Activated naive CD4-positive, alpha-beta T cell treated with anti-CD3 and anti-CD28 coated beads for 36 hours (primary cell): Measurements from ENCODE around the gene MARCKSL1. TPM values are rescaled to one million over a fixed set of nuclear protein-coding genes. Genes with fewer than 3 reads are reported as not detected.
A peak's percentile ranks its signal among the peaks of the same experiment; 100 is the strongest.

Source experiments
- CTCF ChIA-PET: fragments of 350-600 bp; sonication (Branson Sonifier 250); formaldehyde crosslinking; loops from one replicate; lab custom pipeline; 2021; ENCODE audit warnings: antibody characterized with exemption; lab: Charles Lee
- DNase-seq: peaks from one replicate; pipeline ENCODE4 v3.0.0-alpha.2; 2020
- H3K27ac Mint-ChIP-seq: one replicate; pipeline ENCODE4 v1.8.0; 2021; ENCODE audit warnings: mild to moderate bottlenecking, mixed read lengths
- H3K27me3 Mint-ChIP-seq: one replicate; pipeline ENCODE4 v1.8.0; 2021; ENCODE audit warnings: low read depth, mixed read lengths
- H3K36me3 Mint-ChIP-seq: one replicate; pipeline ENCODE4 v1.8.0; 2021; ENCODE audit warnings: low read depth, mixed read lengths
- H3K4me1 Mint-ChIP-seq: one replicate; pipeline ENCODE4 v1.8.0; 2021; ENCODE audit warnings: low read depth, mixed read lengths
- H3K4me3 Mint-ChIP-seq: one replicate; pipeline ENCODE4 v1.8.0; 2021; ENCODE audit warnings: mild to moderate bottlenecking, moderate library complexity, mixed read lengths
- H3K9me3 Mint-ChIP-seq: one replicate; pipeline ENCODE4 v1.8.0; 2021; ENCODE audit warnings: mixed read lengths
- intact Hi-C: fragments of 100-400 bp; cut with micrococcal nuclease; formaldehyde crosslinking; loops from one replicate; pipeline ENCODE4 v1.15.1; 2023
- total RNA-seq, 2 experiments: library from RNA; stranded (reverse); gene quantifications; one replicate each; pipeline ENCODE4 v1.2.3, GENCODE V29; 2021

The MARCKSL1 gene
- total RNA-seq, 2 experiments from 2014 or later = 14.4 to 15.9 TPM

DNA sequence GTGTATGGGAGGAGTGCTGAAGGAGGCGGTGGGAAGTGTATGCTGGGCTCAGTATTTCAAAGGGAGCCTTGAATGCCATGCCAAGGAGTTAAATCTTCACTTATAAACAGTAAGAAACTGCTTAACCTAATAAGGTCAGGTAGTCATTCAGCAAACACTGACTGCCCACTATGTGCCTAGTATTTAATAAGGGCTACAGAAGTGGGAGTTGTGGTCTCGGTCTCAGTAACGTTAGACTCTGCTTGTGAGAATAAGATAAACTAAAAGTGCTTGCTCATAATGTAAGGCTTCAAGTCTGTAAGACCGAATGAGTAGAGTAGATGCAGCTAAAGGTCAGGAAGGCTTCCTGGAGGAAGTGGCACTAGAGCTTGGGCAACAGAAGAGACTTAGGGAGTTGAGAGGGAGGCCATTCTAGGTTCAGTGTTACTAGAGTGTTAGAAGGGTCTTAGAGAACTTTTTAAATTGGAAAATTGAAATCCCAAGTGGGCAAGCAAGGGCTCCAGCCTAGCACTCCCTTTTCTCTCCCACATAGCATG is 6.0 kb downstream of the MARCKSL1 start:
- CTCF ChIA-PET = interaction anchor here (1.0 kb wide), 1 partner anchor 13 kb away, joined by 3 read pairs; no protein-coding TSS in a partner anchor
- Mint-ChIP-seq H3K4me3 (no peak overlapping the region), H3K4me1 (peaks cover 22% of the 10 kb centered on the region), H3K36me3 (peaks cover 28% of the 10 kb centered on the region), H3K9me3 (no peaks in the 10 kb centered on the region), H3K27me3 (no peaks in the 10 kb centered on the region), H3K27ac (no peak overlapping the region)
- intact Hi-C loops = no loop called here
- DNase-seq = no peak

DNA sequence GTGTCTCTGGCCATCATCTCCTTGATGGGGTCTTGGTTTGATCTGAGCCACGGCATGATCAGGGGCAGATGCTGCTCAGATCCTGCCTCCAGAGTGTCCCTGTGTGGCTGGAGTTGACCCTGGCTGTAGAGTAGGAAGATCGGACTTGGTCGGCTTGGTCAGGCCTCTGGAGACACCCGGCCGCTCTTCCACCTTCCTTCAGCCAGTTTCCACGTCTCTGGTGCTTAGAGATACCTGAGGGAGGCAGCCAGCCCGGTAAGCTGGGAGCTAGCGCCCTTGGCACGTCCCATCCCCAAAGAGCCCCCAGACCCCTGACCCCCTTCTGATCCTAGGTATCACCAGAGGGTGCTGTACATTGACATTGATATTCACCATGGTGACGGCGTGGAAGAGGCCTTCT is 8.8 kb downstream of the MARCKSL1 start:
- Mint-ChIP-seq H3K27ac (no peak overlapping the region), H3K27me3 (no peaks in the 10 kb centered on the region), H3K9me3 (no peaks in the 10 kb centered on the region), H3K4me3 (no peak overlapping the region), H3K4me1 (peaks cover 22% of the 10 kb centered on the region), H3K36me3 (peaks cover 37% of the 10 kb centered on the region)
- no peak for DNase-seq
- intact Hi-C loops = no loop called here
- CTCF ChIA-PET = no interaction called here

DNA sequence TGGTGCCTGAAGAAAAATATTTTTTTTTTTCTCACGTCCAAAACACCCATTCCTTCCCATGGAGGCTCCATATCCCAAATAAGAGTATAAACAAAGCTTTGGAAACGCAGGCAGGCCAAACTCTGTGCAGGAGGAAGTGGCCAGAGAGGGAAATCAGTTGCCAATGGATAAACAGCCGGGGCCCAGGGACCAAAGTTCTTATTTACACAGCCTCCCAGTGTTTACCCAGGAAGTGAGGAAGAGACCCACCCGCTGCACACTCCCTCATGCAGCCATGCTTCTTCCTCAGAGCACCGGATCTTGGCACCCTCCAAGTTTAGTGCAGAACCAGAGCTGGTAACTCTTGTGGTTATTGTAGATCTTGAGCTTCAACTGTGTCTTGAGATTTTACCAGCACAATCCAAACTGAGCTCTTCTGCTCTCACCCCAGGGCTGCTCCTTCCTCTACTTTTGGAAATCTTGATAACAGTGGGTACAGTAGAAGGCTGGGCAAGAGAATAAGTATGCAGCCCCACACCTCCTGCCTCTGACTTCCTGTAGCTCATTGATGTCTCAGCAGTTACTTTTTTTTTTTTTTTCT is 14.2 kb downstream of the MARCKSL1 start:
- CTCF ChIA-PET = interaction anchor here (0.6 to 3.0 kb wide), 10 partner anchors 11 to 717 kb away, joined by 3 to 20 read pairs (median 4); no protein-coding TSS in a partner anchor
- Mint-ChIP-seq H3K4me3 (no peak overlapping the region), H3K4me1 (peaks cover 41% of the 10 kb centered on the region), H3K9me3 (no peaks in the 10 kb centered on the region), H3K27ac (peak overlapping the region; percentile 91), H3K27me3 (no peaks in the 10 kb centered on the region), H3K36me3 (peaks cover 24% of the 10 kb centered on the region)
- DNase-seq = peak; percentile 42
- intact Hi-C loops = no loop called here

DNA sequence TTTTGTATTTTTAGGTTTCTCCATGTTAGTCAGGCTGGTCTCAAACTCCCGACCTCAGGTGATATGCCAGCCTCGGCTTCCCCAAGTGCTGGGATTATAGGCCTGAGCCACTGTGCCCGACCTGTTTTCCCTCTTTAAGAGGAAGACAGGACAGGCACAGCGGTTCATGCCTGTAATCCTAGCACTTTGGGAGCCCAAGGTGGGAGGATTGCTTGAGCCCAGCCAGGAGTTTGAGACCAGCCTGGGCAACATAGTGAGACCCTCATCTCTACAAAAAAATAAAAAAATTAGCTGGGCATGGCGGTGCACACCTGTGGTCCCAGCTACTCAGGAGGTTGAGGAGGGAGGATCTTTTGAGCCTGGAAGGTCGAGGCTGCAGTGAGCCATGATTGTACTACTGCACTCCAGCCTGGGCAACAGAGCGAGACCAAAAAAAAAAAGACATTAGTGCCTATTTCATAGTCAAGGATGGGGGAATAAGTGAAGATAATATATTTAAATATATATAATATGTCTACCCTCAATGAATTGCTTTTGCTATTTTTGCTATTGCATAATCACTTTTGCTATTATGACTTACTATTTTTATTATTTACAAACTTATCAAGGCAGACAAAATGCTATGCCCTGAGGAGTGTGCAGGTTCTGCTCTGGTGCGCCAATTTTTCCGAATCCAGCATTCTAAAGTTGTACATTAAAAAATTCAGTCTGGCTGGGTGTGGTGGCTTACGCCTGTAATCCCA is 17.7 kb downstream of the MARCKSL1 start:
- Mint-ChIP-seq H3K4me3 (no peak overlapping the region), H3K27me3 (no peaks in the 10 kb centered on the region), H3K9me3 (no peaks in the 10 kb centered on the region), H3K36me3 (peaks cover 25% of the 10 kb centered on the region), H3K4me1 (peaks cover 41% of the 10 kb centered on the region), H3K27ac (no peak overlapping the region)
- CTCF ChIA-PET = interaction anchor here (0.6 to 1.3 kb wide), 2 partner anchors 102 to 512 kb away, joined by 3 read pairs; no protein-coding TSS in a partner anchor
- no peak for DNase-seq
- intact Hi-C loops = no loop called here

DNA sequence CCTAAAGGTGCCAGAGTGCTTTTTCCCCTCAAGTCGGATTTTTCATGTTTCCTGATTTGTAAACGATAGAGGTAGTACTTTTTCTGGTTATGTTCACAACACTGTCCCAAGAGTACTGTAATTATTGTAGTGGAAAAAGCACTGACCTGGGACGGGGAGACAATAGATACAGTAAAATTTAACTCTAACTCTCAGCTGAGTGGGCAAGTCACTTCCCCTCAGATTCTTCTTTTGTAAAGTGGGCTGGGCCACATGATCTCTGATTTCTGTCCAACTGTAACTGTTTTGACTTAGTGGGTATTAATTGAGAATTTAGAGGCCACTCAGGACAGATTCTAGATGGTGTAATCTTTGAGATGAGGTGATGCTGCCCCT is 19.1 kb downstream of the MARCKSL1 start:
- peaks cover 20% of the 10 kb centered on the region for H3K36me3 Mint-ChIP-seq
- intact Hi-C loops = no loop called here
- H3K27me3 Mint-ChIP-seq = no peaks in the 10 kb centered on the region

DNA sequence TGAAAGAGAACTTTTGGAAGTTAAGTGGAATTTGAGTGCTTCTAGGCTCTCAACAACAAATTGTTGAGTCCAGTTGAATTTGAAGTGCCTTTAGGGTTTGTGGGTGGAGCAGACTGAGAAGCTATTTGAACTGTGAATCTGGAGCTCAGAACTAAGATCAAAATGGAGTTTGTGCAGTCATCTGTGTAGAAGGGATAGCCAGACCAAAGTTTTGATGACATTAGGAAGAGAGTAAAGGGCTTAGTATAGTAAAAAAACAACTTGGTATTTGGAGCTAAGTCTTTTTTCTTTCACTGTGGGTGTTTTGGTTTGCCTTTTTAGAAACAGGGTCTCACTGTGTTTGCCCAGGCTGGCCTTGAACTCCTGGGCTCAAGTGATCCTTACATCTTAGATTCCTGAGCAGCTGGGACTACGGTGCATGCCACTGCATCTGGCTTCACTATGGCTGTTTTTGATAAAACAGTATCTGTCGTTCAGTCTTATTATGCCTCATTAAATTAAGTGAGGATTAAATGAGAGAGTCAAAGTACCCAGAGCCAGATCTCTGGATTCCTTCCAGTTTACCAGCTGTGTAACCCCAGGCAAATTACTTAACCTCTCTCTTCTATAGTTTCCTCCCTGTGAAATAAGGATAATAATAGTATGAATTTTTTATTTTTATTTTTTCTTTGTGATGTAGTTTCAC is 24.2 kb downstream of the MARCKSL1 start:
- H3K27me3 Mint-ChIP-seq = no peaks in the 10 kb centered on the region
- no peak overlapping the region for H3K4me3 Mint-ChIP-seq
- DNase-seq = no peak
- no peaks in the 10 kb centered on the region for H3K9me3 Mint-ChIP-seq
- H3K36me3 Mint-ChIP-seq = peaks cover 19% of the 10 kb centered on the region
- CTCF ChIA-PET = interaction anchor here (0.6 to 1.1 kb wide), 3 partner anchors 15 to 95 kb away, joined by 3 read pairs; no protein-coding TSS in a partner anchor
- H3K27ac Mint-ChIP-seq = peak overlapping the region; percentile 39
- intact Hi-C loops = no loop called here
- H3K4me1 Mint-ChIP-seq = peaks cover 61% of the 10 kb centered on the region

More for the DNA sequence above, 19.1 kb downstream of the MARCKSL1 start:
- CTCF ChIA-PET = interaction anchor here (0.6 to 1.3 kb wide), 2 partner anchors 86 to 101 kb away, joined by 3 read pairs; no protein-coding TSS in a partner anchor
- Mint-ChIP-seq H3K4me3 (no peak overlapping the region), H3K27ac (no peak overlapping the region), H3K9me3 (no peaks in the 10 kb centered on the region), H3K4me1 (peaks cover 32% of the 10 kb centered on the region)
- DNase-seq = no peak

DNA sequence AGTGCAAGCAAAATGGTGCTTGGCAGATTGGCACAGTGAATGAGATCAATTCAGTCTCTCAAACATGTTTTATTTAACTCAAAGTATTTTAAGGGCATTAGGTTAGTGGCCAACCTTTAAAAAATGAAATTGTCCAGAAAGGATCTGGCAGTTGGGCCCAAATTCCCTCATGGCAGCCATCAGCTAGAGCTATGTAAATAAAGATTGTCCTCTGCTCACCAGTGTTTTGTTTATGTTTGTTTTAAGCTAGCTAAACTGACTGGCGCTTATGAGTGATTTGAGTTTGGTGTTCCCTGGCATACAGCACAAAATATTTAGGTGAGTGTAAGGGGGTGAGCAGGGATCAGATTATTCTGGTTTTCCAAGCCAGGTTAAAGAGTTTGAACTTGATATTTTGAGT is 26.1 kb downstream of the MARCKSL1 start:
- Mint-ChIP-seq H3K36me3 (peaks cover 23% of the 10 kb centered on the region), H3K4me1 (peaks cover 63% of the 10 kb centered on the region), H3K9me3 (no peaks in the 10 kb centered on the region), H3K4me3 (no peak overlapping the region), H3K27ac (no peak overlapping the region), H3K27me3 (no peaks in the 10 kb centered on the region)
- DNase-seq = no peak
- intact Hi-C loops = no loop called here
- CTCF ChIA-PET = no interaction called here

DNA sequence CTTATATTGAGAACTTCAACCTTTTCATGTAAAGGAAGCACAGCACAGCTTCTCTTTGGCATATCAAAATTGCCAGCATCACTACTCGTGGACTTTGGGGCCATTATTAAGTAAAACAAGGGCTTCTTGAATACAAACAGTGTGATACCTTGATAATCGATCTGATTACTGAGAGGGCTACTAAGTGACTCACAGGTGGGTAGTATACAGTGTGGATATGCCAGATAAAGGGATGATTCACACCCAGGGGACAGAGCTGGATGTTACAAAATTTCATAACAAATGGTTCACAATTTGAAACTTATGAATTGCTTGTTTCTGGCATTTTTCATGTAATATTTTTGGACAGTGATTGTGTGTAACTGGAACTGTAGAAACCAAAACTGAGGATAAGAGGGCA is 28.7 kb downstream of the MARCKSL1 start:
- CTCF ChIA-PET = interaction anchor here (0.7 to 1.8 kb wide), 4 partner anchors 9 to 342 kb away, joined by 3 to 5 read pairs (median 4); no protein-coding TSS in a partner anchor
- H3K4me3 Mint-ChIP-seq = no peak overlapping the region
- peaks cover 62% of the 10 kb centered on the region for H3K4me1 Mint-ChIP-seq
- H3K27me3 Mint-ChIP-seq = no peaks in the 10 kb centered on the region
- no peaks in the 10 kb centered on the region for H3K9me3 Mint-ChIP-seq
- peaks cover 39% of the 10 kb centered on the region for H3K36me3 Mint-ChIP-seq
- intact Hi-C loops = no loop called here
- H3K27ac Mint-ChIP-seq = peak overlapping the region; percentile 24
- no peak for DNase-seq

DNA sequence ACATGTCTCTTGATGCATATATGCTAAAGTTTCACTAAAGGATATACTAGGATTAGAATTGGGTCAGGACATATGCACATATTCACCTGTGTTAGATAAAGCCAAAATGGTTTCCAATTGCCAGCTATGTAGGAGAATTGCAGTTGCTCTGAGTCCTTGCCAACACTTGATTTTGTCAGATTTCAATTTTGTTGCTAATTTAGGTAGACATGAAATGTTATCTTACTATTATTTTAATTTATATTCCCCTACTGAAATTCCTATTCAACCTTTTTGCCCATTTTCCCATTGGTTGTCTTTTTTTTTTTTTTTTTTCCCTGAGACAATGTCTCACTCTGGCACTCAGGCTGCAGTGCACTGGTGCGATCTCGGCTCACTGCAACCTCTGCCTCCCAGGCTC is 30.7 kb downstream of the MARCKSL1 start:
- Mint-ChIP-seq H3K27ac (no peak overlapping the region), H3K4me1 (peaks cover 59% of the 10 kb centered on the region), H3K4me3 (no peak overlapping the region), H3K9me3 (no peaks in the 10 kb centered on the region), H3K36me3 (peaks cover 49% of the 10 kb centered on the region), H3K27me3 (no peaks in the 10 kb centered on the region)
- DNase-seq = no peak
- CTCF ChIA-PET = no interaction called here
- intact Hi-C loops = no loop called here

DNA sequence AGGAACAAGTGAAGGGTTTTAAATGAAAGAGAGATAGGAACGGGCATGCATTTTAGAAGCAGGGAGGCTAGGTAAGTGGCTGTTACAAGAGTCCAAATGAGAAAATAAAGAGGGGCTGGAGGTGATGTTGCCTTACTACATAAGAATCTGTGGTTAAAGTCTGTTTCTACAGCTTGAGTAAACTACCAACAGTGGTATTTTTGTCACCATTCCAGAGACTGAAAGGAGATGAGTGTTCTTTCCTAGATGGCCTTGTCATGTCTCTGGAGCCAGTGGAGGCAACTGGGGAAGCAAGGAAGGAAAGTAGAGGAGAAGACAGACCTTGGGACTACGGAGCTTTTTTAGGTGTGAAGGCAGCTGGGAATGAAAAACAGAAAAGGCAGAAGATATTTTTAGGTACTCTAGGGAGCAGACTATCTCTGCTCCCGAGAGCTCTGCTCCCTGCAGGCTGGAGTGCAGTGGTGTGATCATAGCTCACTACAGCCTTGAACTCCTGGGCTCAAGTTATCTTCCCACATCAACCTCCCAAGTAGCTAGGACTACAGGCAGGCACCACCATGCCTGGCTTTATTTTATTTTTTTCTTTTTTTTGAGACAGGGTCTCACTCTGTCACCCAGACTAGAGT is 31.9 kb downstream of the MARCKSL1 start:
- CTCF ChIA-PET = interaction anchor here (1.0 to 1.2 kb wide), 3 partner anchors 18 to 88 kb away, joined by 3 read pairs; no protein-coding TSS in a partner anchor
- intact Hi-C loops = no loop called here
- no peak for DNase-seq
- Mint-ChIP-seq H3K27ac (no peak overlapping the region), H3K36me3 (peaks cover 47% of the 10 kb centered on the region), H3K4me3 (no peak overlapping the region), H3K27me3 (no peaks in the 10 kb centered on the region), H3K4me1 (peaks cover 58% of the 10 kb centered on the region), H3K9me3 (no peaks in the 10 kb centered on the region)

DNA sequence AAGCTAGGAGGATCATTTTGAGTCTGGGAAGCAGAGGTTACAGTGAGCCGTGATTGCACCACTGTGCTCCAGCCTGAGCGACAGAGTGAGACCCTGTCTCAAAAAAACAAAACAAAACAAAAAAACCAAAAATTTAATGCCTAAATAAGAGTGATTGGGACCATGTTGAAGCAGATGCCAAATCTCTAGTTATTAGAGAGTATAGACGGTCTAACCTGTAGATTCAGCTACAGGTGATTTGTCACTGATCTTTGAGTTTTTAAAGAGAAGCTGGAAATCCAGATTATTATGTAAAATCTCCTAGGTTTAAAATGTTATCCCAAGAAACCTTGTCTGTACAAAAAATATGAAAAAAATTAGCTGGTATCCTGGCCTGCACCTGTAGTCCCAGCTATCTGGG is 32.7 kb downstream of the MARCKSL1 start:
- intact Hi-C loops = no loop called here
- Mint-ChIP-seq H3K4me1 (peaks cover 56% of the 10 kb centered on the region), H3K4me3 (no peak overlapping the region), H3K9me3 (no peaks in the 10 kb centered on the region), H3K27me3 (no peaks in the 10 kb centered on the region), H3K27ac (no peak overlapping the region), H3K36me3 (peaks cover 47% of the 10 kb centered on the region)
- no peak for DNase-seq
- CTCF ChIA-PET = interaction anchor here (1.0 to 1.2 kb wide), 2 partner anchors 18 to 63 kb away, joined by 3 read pairs; no protein-coding TSS in a partner anchor
